Fibroblast of skin of left quadriceps (primary cell): ENCODE data around the gene SLTM.
"Not testable (repeated sequence)": the region's sequence is repeated elsewhere in the genome, so short reads cannot be mapped to it uniquely, and the experiment has no call there.

Experiments used
- DNase-seq, 2 experiments: peaks; one replicate each; pipeline ENCODE4 v3.0.0-alpha.2; 2013; ENCODE audit warnings: low read depth in 2 of 2

Gene SLTM

DNA sequence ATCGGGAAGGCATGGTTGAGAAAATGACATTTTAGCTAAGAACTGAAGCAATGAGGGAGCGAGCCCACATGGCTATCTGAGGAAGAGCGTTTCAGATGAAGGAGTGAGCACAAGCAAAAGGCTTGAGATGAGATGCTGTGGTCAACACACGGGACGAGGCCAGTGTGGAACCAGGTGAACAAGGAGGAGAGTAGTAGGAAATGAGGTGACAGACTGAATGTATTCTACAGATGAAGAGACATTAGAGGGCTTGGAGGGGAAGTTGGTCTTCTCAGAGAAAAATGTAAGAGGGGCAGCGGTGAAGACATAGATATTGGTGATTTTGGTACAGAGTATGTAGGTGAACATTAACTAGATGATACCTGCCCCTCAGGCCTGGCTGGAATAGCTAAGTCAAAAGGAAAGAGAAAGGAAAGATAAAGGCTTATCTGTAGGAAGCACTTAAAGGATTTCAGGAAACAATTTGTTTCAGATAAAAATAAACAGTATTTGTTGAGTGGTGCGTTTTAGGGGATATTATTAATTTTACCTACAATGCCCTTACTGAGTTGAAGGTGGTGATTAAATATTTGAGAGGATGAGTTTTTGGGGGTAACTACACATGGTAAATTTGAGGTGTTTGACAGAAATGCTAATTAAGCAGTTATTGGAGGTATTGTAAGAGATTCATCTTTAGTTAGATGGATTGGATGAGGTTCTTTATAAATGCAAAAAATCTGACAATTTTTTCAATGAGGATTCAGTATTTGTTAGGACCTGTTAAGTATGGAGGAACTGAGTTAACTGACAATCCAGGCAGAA, 57.0 kb downstream of the SLTM start:
- DNase-seq = no peak

DNA sequence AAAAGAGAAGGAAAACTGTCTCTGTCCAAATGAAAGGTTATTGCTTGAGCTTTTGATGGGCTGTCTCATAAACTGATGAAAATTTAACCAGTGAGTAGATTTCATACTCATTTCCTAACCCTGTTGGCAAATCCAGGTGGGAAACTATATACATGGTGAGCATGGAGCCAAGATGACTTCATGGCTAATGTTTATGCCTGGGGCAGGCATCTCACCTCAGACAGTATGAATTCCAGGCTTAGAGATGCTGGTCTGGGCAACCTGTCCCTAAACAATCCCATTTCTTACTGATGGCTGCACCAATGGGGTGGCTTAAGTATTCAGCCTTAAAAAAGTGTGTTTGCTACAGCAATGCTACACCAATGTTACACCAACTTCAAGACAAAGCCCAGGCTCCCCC, 58.1 kb downstream of the SLTM start:
- DNase-seq = no peak

DNA sequence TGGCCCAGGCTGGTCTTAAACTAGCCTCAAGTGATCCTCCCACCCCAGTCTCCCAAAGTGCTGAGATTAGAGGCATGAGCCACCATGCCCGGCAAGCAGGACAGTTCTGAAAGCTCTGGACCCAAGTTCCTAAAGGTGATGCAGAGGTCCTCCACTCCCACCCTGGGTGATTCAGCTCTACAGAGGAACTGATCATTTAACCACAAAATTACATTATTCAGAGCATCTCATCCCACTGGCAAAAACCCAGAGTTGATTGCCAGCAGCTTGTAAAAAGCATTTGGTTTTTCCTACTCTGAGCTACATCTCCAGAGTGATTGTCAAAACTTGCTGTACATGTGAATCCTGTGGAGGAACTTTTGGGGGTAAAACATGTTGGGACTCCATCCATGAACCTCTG, 60.2 kb downstream of the SLTM start:
- peak; percentile 34 to 37 for DNase-seq

DNA sequence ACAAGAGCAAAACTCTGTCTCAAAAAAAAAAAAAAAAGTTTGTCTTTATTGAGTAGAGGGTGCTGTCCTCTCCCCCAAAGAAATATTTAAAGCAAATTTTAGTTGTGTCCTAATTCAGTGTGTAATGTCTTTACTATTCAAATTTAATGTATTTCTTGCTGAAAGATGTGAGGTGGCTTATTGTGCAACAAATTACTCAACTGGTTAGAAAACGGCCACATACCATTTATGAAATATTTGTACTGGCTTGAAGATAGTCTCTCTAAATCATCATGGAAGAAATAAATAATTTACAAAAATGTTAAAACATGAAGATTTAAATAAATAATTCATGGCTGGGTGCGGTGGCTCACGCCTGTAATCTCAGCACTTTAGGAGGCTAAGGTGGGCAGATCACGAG, 63.0 kb downstream of the SLTM start:
- peak; percentile 34 to 55 for DNase-seq

DNA sequence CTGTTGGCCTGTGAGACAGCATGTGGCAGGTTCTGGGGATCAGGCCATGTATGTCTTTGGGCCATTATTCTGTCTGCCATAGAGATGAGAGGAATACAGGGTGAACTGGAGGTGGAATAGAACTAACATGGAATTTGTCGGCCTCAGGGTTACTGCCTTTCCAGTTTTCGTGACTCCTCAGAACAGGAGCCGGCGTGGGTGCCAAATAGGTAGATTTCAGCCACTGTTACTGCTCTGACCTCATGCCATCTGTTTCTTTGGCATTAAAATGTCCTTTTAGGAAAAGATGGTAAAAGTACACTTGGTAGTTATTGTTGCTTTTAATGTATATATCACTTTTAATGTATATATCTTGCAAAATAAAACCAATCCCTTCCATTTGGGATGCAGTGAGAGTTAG, 65.6 kb downstream of the SLTM start:
- DNase-seq = no peak

DNA sequence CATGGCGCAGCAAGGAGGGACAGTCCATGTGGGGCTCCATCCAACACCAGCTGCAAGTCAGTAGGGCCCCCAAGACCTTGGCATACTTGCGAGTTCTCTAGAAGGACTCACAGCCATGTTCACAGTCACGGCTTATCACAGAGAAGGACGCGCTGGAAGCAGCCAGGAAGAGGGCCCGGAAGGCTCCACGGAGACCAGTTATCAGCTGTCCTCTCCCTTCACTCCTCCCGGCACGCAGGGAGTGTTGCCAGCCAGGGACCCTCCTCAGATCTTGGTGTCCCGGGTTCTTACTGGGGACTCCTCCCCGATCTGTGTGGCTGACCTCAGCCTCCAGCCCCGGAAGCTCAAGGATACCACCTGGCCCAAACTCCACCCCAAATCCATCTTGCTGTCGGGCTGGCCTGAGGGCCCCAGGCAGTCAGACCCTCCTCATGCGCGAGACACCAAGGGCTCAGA, 68.0 kb downstream of the SLTM start:
- DNase-seq = no peak

DNA sequence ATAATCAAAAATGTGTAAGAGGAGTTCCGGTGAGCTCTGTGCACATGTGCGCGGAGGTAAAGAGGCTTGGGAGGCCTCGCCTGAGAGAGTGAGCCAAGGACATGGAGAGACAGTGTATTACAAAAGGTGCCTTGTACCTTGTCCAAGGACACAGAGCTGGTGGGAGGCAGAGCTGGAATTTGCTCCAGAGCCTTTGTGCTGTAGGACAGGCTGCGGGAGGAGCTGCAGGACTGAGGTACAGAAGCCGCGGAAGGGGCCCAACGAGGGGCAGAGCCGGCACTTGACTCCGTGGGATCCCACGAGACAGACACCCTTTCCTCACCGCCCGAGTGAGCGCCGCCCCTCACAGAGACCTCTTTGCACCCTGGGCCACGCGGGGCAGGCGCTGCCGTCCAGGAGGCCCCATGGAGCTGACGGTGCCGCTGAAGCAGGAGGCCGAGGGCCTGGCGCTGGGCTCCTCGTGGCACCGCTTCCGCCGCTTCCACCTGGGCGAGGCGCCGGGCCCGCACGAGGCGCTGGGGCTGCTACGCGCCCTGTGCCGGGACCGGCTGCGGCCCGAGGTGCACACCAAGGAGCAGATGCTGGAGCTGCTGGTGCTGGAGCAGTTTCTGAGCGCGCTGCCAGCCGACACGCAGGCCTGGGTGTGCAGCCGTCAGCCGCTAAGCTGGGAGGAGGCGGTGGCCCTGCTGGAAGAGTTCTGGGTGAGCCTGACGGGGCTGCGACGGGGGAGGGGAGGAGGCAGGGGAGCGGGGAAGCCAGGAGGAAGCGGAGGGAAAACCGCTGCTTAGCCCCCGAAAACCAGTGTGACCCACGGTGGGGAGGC, 68.7 kb downstream of the SLTM start:
- peak in 1 of 2 experiments; percentile 4 for DNase-seq

DNA sequence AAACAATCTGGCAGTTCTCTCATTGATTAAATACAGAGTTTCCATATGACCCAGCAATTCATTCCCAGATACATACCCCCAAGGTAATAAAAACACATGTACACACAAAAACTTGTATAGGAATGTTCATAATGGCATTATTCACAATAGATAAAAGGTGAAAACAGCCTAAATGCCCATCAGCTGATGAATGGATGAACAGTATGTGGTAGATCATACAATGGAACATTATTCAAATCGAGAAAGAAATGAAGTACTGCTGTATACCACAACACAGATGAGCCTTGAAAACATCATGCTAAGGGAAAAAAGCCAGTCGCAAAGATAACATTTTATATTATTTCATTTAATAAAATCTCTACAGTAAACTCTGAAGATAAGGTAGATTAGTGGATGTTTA, 71.2 kb downstream of the SLTM start:
- DNase-seq = no peak

DNA sequence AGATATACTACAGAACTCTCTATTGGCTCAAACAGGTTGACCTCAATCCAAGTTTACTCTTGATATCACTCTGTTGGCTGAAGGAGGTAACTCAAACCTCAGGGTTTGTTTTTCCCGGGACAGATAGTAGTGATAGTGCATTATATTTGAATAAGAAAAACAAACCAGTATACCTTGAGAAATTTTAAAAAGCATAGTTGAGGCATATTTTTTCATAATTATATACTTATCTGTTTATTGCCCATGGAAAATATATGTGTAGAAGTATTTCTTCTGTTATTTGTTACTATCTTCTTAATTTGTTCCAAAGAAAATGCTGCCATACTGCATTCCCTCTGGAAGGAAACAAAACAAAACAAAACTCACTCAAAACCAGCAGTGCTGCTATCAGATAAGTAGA, 76.9 kb downstream of the SLTM start:
- not testable (repeated sequence) for DNase-seq

DNA sequence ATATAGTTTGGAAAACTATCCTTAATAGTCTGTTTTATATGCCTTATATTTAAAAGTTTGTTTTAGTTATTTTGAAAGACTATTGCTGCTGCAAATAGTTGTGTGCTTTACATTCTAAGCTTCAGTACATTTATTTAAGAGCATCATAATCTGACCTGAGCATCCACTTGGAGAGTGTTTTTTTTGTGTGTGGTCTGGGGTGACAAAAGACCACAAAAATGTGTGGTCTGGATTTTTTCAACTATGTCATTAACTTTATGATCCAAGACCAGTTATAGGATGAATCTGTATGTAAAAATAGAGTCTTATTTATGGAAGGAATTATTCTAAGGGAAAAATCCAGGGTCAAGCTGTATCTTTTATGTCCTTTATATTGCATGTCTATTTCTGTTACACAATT, 77.4 kb downstream of the SLTM start:
- peak; percentile 69 for DNase-seq

DNA sequence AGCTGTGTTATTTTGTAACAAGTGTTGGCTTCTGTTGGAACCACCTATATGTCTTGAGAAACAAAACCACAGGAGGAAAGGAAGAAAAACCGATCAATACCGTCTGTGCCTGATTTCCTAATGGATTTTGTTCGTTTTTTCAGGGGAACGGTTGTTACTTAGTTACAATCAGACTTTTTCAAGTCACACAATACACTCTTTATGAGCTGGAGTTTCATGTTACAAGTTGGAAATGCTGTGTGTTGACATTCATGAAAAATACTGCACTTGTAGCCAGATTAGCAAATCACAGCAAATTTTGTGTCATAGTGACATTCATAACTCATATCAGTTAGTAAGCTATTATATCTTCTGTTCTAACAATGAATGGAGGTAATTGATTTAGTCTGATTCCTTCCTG, 78.9 kb downstream of the SLTM start:
- no peak for DNase-seq

DNA sequence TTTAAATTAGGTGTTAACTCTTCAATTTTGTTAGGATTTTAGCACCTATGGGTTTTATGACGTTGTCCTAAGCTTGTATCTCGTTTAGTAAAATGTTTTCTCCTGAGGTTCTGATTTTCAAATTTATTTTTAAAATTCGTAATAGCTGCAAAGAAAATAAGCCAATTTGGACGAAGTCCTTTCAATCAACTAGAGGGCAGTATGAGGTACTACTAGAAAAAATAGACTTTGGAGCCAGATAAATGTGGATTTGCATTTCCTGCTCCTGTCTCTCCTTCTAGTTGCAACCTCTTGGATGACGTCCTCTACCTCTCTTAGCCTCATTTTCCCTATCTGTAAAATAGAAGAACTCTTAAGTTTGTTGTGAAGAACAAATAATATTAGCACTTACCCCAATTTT, 81.1 kb downstream of the SLTM start:
- no peak for DNase-seq

DNA sequence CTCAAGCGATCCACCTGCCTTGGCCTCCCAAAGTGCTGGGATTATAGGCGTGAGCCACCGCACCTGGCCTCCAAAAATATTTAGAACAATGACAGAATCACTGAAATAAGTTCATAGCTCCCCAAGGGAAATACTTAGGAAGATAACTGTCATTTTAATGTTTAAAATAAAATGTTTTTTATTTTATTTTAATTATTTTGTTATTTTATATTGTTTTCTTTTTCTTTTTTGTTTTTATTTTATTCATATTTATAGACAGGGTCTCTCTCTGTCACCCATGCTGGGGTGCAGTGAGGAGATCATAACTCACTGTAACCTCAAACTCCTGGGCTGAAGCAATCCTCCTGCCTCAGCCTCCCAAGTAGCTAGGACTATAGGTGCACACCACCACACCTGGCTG, 82.3 kb downstream of the SLTM start:
- not testable (repeated sequence) for DNase-seq

DNA sequence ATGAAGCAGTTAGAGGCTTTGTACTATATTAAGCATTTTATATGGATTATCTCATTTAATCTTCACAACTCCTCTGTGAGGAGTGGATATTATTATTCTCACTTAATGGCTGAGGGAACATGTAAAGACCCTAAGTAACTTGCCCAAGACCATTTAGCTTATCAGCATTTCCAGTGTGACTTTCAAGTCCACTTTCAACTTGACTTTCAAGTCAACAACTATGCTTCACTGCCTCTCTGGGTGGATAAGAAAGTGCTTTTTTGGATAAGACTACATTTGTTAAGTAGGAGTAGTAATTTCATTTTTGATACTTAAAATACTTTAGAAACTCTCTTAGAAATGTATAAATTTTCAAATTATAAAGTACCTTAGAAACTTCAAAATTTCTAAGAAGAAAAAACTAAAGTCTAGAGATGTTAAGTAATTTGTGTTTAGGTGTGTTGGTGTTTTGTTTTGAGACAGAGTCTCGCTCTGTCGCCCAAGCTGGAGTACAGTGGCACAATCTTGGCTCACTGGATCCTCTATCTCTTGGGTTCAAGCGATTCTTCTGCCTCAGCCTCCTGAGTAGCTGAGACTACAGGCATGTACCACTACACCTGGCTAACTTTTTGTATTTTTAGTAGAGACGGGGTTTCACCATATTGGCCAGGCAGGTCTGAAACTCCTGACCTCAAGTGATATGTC, 90.6 kb downstream of the SLTM start:
- no peak for DNase-seq

DNA sequence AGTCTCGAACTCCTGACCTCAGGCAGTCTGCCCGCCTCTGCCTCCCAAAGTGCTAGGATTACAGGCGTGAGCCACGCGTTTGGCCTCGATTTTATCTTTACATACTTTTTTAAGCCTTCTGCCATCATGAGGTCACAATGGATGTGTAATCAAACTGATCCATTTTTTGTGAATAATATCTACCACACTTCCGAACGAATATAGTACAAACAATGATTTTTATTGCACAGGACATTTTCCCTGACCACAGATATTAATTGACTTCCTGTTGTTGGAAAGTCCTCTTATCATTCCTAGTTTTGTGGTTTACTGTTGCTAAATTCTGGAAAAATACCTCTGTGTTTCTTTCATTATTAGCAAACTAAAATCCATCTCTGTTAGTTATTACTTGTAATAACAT, 93.4 kb downstream of the SLTM start:
- DNase-seq = peak in 1 of 2 experiments; percentile 17

DNA sequence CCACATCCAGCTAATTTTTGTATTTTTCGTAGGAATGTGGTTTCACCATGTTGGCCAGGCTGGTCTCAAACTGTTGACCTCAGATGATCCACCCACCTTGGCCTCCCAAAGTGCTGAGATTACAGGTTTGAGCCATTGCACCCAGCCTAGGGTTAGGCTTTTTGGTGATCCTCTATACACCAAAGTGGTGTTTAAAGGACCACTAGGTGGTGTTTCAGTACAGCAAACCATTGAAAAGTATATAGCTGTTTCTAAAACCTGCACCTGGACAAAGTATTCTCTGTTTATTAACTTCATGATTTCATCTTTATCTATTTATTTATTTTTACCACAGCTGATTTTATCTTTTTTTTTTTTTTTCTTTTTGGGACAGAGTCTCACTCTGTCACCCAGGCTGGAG, 94.0 kb downstream of the SLTM start:
- DNase-seq = no peak

DNA sequence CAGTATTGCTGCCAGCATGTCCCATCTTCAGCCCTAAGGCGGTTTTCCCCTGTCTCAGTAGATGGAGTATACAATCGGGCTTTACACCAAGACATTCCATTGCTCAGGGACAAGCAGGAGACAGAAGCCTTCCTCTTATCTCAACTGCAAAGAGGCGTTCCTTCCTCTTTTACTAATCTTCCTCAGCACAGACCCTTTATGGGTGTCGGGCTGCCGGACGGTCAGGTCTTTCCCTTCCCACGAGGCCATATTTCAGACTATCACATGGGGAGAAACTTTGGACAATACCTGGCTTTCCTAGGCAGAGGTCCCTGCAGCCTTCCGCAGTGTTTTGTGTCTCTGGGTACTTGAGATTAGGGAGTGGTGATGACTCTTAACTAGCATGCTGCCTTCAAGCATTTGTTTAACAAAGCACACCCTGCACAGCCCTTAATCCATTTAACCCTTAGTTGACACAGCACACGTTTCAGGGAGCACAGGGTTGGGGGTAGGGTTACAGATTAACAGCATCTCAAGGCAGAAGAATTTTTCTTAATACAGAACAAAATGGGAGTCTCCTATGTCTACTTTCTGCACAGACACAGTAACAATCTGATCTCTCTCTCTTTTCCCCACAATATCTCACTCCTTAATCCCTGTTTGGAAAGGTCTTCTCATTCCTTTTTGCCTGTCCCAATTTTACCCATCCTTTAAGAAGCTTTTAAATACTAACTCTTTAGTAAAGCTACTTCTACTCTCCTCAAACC, 99.6 kb downstream of the SLTM start:
- not testable (repeated sequence) for DNase-seq

DNA sequence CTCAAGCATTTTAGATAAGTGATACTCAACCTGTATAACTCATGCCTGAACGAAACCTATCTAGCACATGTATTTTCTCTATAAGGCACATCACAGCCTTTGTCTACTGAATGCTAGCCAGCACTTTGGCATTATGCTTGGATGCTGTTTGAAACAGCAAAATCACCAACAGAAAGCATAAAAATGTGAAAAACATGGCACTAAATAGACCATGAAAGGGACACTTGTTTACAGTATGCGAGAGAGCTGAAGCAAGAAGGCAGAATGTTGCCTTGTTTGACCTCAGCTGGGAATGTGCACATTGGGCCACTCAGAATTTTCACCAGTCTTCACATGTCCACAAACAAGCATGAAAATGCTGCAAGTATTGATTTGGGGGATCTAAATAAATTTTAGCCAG, 102.9 kb downstream of the SLTM start:
- no peak for DNase-seq
